Right ventricle myocardium inferior (tissue), 1 donor: ENCODE data around the gene DYNLT2B. TPM values are rescaled to one million over a fixed set of nuclear protein-coding genes. Genes with fewer than 3 reads are reported as not detected.
"Not testable (repeated sequence)": the region's sequence is repeated elsewhere in the genome, so short reads cannot be mapped to it uniquely, and the experiment has no call there.

Experiments
- ATAC-seq: fragments of 200-7000 bp; cut with Tn5 transposase; one replicate; pipeline ENCODE4 v1.9.1; 2020; ENCODE audit warnings: mild to moderate bottlenecking, moderate library complexity
- DNase-seq: peaks from one replicate; pipeline ENCODE4 v3.0.0; 2021; ENCODE audit errors: missing footprints
- intact Hi-C: fragments of 100-400 bp; cut with DNase I; formaldehyde crosslinking; loops from one replicate; pipeline ENCODE4 v1.11.0; 2022
- total RNA-seq: library from RNA; stranded (reverse); fragmentation: NEBNext Ultra II Directional; extraction: Animal tissue kit (Norgen Biotek cat#: 25700); gene quantifications from one replicate; pipeline ENCODE4 v1.2.1, GENCODE V29; 2021
- donor health status: DM: no; HTN: yes; CAD: no; lungs with severe emphysema.

Gene DYNLT2B
- total RNA-seq, 1 donor from 2014 or later = 2.9 TPM

DNA sequence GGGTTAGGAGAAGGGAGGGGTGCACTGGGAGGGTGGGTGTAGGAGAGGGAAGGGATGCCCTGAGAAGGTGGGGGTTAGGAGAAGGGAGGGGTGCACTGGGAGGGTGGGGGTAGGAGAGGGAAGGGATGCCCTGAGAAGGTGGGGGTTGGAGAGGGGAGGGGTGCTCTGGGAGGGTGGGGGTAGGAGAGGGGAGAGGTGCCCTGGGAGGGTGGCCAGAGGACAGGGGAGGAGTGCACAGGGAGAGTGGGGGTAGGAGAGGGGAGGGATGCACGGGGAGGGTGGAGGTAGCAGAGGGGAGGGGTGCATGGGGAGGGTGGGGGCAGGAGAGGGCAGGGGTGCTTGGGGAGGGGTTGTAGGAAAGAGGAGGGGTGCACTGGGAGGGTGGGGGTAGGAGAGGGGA lies 16.9 kb upstream of the DYNLT2B start:
- ATAC-seq (no peak), DNase-seq (no peak)
- intact Hi-C loops = no loop called here

DNA sequence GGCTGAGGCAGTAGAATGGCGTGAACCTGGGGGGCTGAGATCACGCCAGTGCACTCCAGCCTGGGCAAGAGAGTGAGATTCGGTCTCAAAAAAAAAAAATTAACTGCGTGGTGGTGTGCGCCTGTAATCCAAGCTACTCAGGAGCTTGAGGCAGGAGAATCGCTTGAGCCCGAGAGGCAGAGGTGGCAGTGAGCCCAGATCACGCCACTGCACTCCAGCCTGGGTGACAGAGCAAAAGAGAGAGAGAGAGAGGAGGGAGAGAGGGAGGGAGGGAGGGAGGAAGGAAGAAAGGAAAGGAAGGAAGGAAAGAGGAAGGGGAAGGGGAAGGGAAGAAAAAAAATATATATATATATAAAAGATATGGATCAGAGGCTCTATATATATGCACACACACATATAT lies 14.1 kb upstream of the DYNLT2B start:
- intact Hi-C loops = no loop called here
- peak; percentile 42 for ATAC-seq
- no peak for DNase-seq

DNA sequence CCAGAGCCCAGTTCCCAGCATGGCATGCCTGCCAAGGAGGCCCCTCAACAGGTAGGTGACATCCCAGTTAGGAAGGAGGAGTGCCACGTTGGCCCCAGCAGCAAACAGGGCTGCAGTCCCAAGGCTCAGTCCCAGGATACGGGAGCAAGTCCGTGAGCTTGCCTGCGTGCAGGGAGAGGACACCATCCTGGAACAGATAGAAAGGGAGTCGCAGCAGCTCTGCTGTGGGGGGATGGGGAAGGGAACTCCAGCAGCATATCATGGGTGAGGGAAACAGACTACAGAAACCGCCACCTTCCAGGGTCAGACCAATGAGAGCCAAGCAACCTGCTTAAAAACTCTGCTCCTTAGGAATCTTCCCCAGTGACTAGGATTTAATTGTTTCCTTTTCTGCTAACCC lies 9.4 kb upstream of the DYNLT2B start:
- intact Hi-C loops = no loop called here
- DNase-seq (no peak), ATAC-seq (no peak)

DNA sequence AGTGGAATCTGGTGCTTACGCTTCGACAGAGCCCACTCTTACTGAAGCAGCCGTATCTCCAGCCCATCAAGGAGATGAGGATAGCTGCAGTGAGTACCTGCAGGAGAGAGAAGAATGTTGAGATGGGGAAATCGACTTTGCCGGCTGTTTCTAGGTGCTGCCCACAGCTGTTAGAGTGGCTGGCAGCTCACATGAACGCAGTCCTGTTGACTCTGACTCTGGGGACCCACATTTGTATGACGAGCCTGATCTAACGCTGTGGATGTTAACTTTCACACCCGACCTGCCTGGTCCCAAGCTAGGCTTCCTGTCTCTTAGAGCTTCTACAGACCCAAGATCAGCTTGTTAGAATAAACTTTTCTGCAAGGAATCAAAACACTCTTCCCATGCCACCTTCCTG lies 8.9 kb upstream of the DYNLT2B start:
- ATAC-seq = no peak
- no peak for DNase-seq
- intact Hi-C loops = no loop called here

GRCh38 chr3:196323691-196324090 lies 5.7 kb upstream of the DYNLT2B start:
- no peak for DNase-seq

GRCh38 chr3:196323016-196323415 lies 5.0 kb upstream of the DYNLT2B start:
- ATAC-seq (no peak), DNase-seq (no peak)
- intact Hi-C loops = no loop called here

More at GRCh38 chr3:196323691-196324090, 5.7 kb upstream of the DYNLT2B start:
- intact Hi-C loops = no loop called here
- ATAC-seq = no peak

DNA sequence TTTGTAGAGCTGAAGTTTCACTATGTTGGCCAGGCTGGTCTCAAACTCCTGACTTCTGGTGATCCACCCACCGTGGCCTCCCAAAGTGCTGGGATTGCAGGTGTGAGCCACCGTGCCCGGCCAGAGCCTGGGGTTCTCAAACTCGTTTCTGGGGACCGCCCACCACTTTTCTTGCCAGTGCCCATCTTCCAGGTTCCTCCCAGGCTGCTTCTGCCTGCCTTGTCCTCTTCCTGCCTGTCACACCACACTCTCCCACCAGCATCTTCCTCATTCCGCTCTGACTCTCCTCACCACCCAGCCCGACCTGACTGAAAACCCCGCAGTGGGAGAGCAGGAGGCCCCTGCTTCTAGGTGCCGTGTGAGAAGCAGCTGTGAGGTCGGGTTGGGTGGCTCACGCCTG lies 3.1 kb upstream of the DYNLT2B start:
- no peak for DNase-seq
- no peak for ATAC-seq
- intact Hi-C loops = no loop called here

GRCh38 chr3:196320137-196320536 lies 2.1 kb upstream of the DYNLT2B start:
- intact Hi-C loops = no loop called here
- no peak for ATAC-seq
- DNase-seq = no peak

GRCh38 chr3:196316799-196317686 lies 997 bp downstream of the DYNLT2B start:
- ATAC-seq, DNase-seq: not testable (repeated sequence)
- intact Hi-C loops = loop anchor here (5.0 kb wide), 1 partner anchor 115 kb away; the partner anchor contains the start of gene UBXN7

DNA sequence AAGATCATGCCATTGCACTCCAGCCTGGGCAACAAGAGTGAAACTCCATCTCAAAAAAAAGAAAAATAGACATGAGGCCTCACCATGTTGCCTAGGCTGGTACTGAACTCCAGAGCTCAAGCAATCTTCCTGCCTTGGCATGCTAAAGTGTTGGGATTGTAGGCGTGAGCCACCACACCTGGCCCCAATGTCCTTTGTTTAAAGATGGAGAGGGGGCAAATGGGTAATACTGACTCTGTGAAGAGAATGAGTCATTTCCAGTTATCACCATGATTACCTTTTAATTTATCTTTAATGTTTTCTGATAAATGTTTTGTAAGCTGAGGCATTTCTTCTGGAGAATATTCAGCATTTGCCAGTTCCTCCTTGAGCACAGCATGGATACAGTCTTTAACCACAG lies 2.2 kb downstream of the DYNLT2B start:
- no peak for DNase-seq
- no peak for ATAC-seq
- intact Hi-C loops = loop anchor here (5.0 kb wide), 1 partner anchor 116 kb away; the partner anchor contains the start of gene UBXN7

DNA sequence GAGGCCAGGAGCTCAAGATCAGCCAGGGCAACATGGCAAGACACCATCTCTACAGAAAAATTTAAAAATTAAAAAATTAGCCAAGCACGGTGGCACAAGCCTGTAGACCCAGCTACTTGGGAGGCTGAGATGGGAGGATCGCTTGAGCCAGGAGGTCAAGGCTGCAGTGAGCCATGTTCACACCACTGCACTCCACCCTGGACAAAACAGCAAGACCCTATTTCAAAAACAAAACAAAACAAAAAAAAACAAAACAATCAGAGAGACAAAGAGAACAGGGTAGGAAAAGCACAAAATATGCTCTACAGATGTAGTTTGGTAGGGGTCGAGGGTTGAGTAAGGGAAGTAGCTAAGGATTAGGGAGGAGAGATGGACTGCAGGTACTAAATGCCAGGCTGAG lies 3.4 kb downstream of the DYNLT2B start:
- intact Hi-C loops = no loop called here
- DNase-seq (no peak), ATAC-seq (no peak)

- DNase-seq, intact Hi-C loops, ATAC-seq: not testable (repeated sequence)
Observed at GRCh38 chr3:196314086-196314485, 4.0 kb downstream of the DYNLT2B start.

GRCh38 chr3:196302960-196303359 lies 15.1 kb downstream of the DYNLT2B start:
- ATAC-seq, DNase-seq, intact Hi-C loops: not testable (repeated sequence)

DNA sequence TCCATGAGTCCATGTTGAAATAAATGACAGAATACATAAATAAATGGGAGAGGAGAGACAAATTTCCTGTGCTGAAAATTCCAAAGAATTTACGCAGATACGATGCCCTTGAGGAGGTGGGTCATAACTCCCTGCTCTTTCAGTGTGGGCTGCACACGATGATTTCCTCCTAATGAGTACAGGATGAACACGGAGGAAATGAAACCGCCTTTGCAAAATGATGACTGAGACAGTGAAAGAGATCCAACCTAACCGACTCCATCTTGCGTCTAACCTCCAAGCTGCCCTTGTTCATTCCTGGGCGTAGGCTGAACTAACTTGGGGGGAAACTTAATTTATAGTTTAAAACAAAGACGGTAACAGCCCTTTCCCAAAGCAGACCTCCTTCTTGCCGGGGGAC lies 15.5 kb downstream of the DYNLT2B start:
- ATAC-seq = not testable (repeated sequence)

DNA sequence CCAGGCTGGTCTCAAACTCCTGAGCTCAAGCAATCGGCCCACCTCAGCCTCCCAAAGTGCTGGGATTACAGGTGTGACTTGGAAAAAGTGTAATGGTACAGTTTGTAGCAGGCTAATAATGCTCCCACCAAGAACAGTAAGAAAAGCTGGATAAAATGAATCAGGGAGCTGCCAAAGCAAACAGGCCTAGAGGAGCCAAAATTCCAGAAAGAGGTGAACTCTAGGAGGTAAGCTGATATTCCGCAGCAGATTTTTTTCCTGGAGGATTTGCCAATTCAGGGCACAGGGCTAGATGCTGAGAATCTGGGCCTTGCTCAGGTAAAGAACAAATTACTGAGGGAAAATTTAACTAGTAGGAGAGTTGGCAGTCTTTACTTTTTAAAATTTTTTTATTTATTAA lies 19.5 kb downstream of the DYNLT2B start:
- intact Hi-C loops = no loop called here
- ATAC-seq (no peak), DNase-seq (no peak)

More for the DNA sequence above, 15.5 kb downstream of the DYNLT2B start:
- intact Hi-C loops, DNase-seq: not testable (repeated sequence)

DNA sequence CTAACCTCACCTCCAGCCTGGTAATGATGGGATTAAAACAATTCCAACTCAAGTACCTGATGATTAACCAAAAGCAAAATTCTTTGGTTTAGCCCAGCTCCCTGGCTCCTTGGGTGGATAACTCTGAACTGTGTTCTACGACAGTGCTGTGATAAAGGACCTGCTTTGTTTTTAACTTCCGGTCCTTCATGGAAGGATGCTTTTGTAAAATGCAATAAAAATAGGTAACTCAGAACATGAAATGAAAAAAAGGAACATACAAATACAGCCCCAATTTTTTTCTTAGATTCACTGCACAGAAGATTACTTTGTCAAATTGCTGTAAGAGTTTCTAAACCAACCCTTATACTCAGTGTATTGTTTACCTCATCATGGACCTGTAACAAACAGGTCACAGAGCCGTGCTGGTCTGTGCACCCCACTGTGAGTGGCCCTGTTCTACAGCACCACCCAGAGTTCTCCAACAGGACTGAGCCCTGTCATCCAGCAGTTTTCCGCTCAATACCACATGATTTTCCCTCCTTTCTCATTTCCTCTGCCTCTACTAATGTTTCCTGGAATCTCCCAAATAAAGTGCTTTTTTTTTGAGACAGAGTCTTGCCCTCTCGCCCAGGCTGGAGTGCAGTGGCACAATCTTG lies 25.6 kb downstream of the DYNLT2B start:
- no peak for ATAC-seq
- intact Hi-C loops = loop anchor here (2.0 kb wide), 1 partner anchor 40 kb away; no protein-coding TSS in a partner anchor

GRCh38 chr3:196288141-196288460 lies 29.9 kb downstream of the DYNLT2B start:
- ATAC-seq (peak; percentile 21), DNase-seq (no peak)
- intact Hi-C loops = no loop called here

More for the DNA sequence above, 25.6 kb downstream of the DYNLT2B start:
- DNase-seq = no peak

DNA sequence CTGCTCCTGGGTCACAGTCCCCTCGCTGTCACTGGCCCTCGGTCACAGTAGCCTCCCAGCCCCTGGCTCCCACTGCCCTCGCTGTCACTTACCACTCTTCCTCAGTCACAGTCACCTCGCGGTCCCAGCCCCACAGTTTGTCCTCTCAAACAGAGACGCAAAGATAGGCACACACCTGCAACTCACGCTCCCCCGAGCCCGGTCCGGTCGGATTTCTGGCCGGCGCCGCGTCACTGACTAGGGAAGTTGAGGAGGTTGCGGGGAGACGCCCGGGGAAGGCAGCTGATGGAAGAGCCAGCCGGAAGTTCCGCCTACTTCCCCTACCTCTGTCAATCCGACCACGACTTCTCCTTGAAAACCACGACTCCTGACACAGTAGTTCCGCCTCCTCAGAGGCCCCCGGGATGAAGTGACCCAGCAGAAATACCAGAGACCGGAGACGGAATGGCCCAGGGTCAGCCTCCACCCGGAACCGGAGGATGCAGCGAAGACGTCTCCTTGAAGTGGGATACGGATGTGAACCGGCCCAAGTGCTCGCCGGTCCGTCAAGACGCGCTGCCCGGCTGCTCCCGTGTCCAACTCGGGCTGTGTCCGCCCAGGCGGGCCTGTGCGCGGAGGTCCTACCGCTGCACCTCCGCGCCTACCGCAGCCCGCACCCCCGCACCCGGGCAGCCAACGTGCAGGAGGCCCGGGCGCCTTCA lies 30.4 kb downstream of the DYNLT2B start, which contains the start of gene PCYT1A:
Gene PCYT1A, minus strand, starts transcription at position 287 of the 701 bp plus-strand sequence. CDS start 17,195 bp downstream, outside the sequence.
- peak; percentile 97 for ATAC-seq
- intact Hi-C loops = loop anchor here (1.0 kb wide), 2 partner anchors 31 to 215 kb away; partner anchors contain the start of gene DYNLT2B
- peak; percentile 97 for DNase-seq

DNA sequence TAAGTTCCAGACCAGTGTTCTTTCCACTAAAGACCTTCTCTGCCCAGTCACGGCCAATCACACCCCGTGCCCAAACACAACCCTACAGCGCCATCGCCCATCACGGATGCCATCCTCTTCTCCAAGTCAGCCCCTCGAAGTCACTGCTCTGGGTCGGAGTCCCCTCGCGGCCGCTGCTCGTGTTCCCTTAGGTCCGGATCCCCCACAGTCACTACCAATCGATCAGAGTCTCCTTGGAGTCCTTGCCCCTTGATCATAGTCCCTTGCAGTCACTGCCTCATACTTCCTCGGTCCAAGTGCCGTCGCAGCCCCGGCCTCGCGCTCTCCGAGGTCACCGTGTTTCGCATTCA lies 31.0 kb downstream of the DYNLT2B start:
- ATAC-seq (peak; percentile 33), DNase-seq (peak; percentile 70)
- intact Hi-C loops = loop anchor here (1.0 kb wide), 2 partner anchors 31 to 215 kb away; partner anchors contain the start of gene DYNLT2B
